ENCODE data around the gene XNDC1N. TPM values are rescaled to one million over a fixed set of nuclear protein-coding genes. Genes with fewer than 3 reads are reported as not detected.

Gene XNDC1N, protein sequence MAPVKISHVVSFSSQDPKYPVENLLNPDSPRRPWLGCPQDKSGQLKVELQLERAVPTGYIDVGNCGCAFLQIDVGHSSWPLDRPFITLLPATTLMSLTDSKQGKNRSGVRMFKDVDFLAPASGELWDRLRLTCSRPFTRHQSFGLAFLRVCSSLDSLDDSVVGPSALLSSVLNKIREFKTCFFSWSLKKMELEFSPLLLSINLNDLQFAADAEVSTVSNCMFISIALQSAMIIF
- 10 to 100 TPM in 5 of 7 donors, 1 to 10 TPM in 2; 8.5 to 19.2 (median 15.3) TPM for total RNA-seq
- polyA plus RNA-seq = 1 to 10 TPM; 2.5 to 4.5 (median 3.9) TPM
- long read RNA-seq, donor 1, partial matches to known transcripts = 6 of 6 reads
- long read RNA-seq, donor 1, other reads (novel, unspliced or antisense) = 0 of 6 reads
- long read RNA-seq, donor 2 = 0 reads

DNA sequence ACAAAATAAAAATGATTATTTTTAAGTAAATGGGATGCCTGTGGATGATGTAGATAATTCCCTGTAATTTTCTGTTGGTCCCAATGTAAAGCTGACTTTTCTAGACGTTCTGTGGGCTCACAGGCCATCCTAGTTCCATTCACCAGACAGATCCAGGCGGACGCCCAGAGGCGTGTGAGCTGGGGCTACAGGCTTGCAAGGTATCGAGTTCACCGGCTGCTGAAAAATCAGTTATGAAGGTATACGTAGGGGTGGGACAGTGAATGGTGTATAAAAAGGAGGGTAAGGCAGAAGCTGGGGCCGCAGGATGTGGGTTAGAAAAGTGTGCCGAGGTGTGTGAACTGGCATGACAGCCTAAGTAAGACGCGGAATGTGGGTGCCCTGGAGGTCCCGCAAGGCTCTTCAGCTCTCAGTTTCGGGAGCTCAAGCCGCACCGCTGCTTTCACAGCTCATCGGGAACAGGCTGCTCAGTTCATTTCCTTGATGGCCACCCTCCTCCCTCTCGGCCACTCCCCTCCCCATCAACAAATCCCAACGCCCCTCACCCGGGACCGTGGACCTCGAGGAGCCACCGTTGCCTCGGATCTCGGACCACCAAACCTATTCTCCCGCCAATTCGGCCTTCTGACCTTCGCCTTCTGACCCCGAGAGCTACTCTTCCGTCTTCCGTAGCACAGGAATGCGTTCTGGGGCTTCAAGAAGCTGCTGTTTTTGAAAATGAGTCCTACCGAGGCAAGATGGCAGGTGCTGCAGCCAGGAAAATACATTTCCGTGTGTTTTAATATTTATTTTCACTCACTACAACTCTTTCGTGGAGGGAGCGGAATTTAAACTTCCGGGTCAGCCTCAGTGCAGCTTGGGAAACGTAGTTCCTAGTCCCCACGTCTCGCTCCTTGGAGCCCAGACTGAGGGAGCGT lies at the start of gene XNDC1N:
XNDC1N (minus strand) TSS at position 775 of the 917 bp plus-strand sequence. CDS start 5,241 bp downstream, outside the sequence.
- peak; percentile 91 for DNase-seq
- Histone ChIP-seq H3K4me3 (peak within 1 kb of the TSS; percentile 76 to 96 (median 92)), H3K4me1 (peaks cover 12 to 61% (median 39%) of the 10 kb centered on the region in 6 donors), H3K27ac (peak within 1 kb of the TSS; percentile 89 to 96 (median 95)), H3K36me3 (peaks cover 0 to 23% (median 7%) of the 10 kb centered on the region in 6 donors), H3K27me3 (replicated peaks in 1 of 7) (no peaks in the 10 kb centered on the region), H3K9me3 (no peaks in the 10 kb centered on the region)
- TF ChIP-seq POLR2AphosphoS5 (IDR thresholded peaks at IDR 0.05) (peak in 2 of 3 donors; percentile 28 to 32), POLR2A (IDR thresholded peaks at IDR 0.05) (no peak)
- TF ChIP-seq, protein P1, sequence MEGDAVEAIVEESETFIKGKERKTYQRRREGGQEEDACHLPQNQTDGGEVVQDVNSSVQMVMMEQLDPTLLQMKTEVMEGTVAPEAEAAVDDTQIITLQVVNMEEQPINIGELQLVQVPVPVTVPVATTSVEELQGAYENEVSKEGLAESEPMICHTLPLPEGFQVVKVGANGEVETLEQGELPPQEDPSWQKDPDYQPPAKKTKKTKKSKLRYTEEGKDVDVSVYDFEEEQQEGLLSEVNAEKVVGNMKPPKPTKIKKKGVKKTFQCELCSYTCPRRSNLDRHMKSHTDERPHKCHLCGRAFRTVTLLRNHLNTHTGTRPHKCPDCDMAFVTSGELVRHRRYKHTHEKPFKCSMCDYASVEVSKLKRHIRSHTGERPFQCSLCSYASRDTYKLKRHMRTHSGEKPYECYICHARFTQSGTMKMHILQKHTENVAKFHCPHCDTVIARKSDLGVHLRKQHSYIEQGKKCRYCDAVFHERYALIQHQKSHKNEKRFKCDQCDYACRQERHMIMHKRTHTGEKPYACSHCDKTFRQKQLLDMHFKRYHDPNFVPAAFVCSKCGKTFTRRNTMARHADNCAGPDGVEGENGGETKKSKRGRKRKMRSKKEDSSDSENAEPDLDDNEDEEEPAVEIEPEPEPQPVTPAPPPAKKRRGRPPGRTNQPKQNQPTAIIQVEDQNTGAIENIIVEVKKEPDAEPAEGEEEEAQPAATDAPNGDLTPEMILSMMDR (IDR thresholded peaks at IDR 0.05 in 8 of 11, conservative IDR thresholded peaks at IDR 0.05 in 3 of 11) = no peak
- intact Hi-C loops (cut with DNase I; ENCODE audit: low total_unique reads) = no loop called here
- 0 to 1% (median 0%) methylated on average over 40 of the region's 40 CpGs for WGBS, 5 donors

DNA sequence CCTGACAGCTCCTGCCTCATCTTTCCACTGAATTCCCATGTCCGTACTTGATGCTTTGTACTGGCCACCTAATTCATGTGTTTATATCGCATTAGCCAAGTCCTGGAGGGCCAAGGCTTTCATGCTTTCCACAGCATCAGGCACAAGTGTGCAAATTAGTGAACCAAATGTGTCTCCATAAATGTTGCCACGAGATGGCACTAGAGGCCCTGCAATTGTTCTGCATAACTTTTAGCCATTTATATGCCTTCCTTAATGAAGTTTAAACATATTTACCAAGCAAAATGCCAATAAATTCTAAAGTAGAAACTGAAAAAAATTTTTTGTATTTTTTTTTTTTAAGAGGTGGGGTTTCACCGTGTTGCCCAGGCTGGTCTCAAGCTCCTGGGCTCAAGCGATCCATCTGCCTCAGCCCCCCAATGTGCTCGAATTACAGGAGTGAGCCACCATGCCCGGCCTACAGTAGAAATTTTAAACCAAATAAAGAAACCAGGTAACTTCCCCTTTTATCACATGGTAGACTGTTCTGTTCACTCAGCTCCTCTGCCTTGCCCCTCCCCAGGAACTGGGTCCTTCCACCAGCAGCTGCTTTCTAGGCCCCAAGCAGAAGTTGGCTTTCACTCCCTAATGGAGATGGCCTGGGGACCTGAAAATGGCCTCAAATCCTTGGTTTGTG lies 49.5 kb upstream of the XNDC1N start:
- intact Hi-C loops (cut with DNase I; ENCODE audit: low total_unique reads) = no loop called here
- Histone ChIP-seq H3K27ac (peak overlapping the region in 5 of 8 donors; percentile 42 to 68 (median 66)), H3K27me3 (replicated peaks in 1 of 7) (no peaks in the 10 kb centered on the region), H3K4me3 (no peak overlapping the region), H3K9me3 (no peaks in the 10 kb centered on the region), H3K4me1 (peaks cover 0 to 24% (median 10%) of the 10 kb centered on the region in 6 donors), H3K36me3 (peaks cover 0 to 46% (median 3%) of the 10 kb centered on the region in 6 donors)
- WGBS, 5 donors = 36 to 45% (median 43%) methylated on average over 7 of the region's 7 CpGs
- TF ChIP-seq POLR2AphosphoS5 (IDR thresholded peaks at IDR 0.05) (no peak), POLR2A (IDR thresholded peaks at IDR 0.05) (no peak)
- TF ChIP-seq, protein P1 (IDR thresholded peaks at IDR 0.05 in 8 of 11, conservative IDR thresholded peaks at IDR 0.05 in 3 of 11) = peak; percentile 39 to 78 (median 70)
- DNase-seq = no peak

DNA sequence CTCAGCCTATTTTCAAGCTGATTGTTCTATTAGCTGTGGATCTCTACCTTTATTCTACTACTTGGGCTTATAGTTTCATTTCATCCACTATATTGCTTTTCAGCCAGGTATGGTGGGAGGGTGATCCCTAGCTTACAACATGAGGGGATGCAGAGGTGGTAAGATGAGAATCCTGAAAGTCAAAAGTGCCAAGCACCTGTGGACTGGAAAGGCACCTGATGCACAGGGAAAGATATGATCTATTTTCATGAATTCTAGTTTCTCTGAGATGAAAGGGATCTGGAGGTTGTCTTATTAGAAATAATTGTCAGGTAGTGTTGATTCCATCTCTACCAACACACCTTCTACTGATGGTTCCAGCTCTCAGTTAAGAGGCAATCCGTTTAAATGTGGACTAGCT lies 48.7 kb upstream of the XNDC1N start:
- no peak for DNase-seq
- Histone ChIP-seq H3K27me3 (replicated peaks in 1 of 7) (no peaks in the 10 kb centered on the region), H3K36me3 (peaks cover 0 to 47% (median 6%) of the 10 kb centered on the region in 6 donors), H3K27ac (peak overlapping the region in 3 of 8 donors; percentile 60 to 68 (median 66)), H3K4me1 (peaks cover 0 to 24% (median 10%) of the 10 kb centered on the region in 6 donors), H3K9me3 (no peaks in the 10 kb centered on the region), H3K4me3 (no peak overlapping the region)
- TF ChIP-seq POLR2AphosphoS5 (IDR thresholded peaks at IDR 0.05) (no peak), POLR2A (IDR thresholded peaks at IDR 0.05) (no peak)
- TF ChIP-seq, protein P1 (IDR thresholded peaks at IDR 0.05 in 8 of 11, conservative IDR thresholded peaks at IDR 0.05 in 3 of 11) = no peak
- 44 to 91% (median 73%) methylated on average over 1 of the region's 1 CpG for WGBS, 5 donors
- intact Hi-C loops (cut with DNase I; ENCODE audit: low total_unique reads) = no loop called here

Data from spleen (tissue), 13 donors.